BE2C (cell line): Measurements from ENCODE around the gene ASPN.

ENCODE experiments used
- DNase-seq: peaks from one replicate; pipeline ENCODE4 v3.0.0-alpha.2; 2020
- H3K27me3 ChIP-seq: fragments of 250-450 bp; sonication (Bioruptor Pico); 2 replicates; pipeline ENCODE4 v1.5.1; 2020; ENCODE audit warnings: mild to moderate bottlenecking
- H3K36me3 ChIP-seq: fragments of 250-450 bp; sonication (Bioruptor Pico); 2 replicates; pipeline ENCODE4 v1.5.1; 2020; ENCODE audit warnings: mild to moderate bottlenecking
- H3K4me1 ChIP-seq: fragments of 250-450 bp; sonication (Bioruptor Pico); 2 replicates; pipeline ENCODE4 v1.5.1; 2020
- H3K4me3 ChIP-seq: 2 replicates; pipeline ENCODE4 v1.5.1; 2011; ENCODE audit warnings: low read depth, low read length
- H3K9me3 ChIP-seq: fragments of 250-450 bp; sonication (Bioruptor Pico); 2 replicates; pipeline ENCODE4 v1.5.1; 2020
- TF ChIP-seq, protein P1 (sequence below): IDR thresholded peaks from 2 replicates; pipeline ENCODE4 v1.5.1; 2012; ENCODE audit warnings: mild to moderate bottlenecking, low read depth, low read length

Gene ASPN

DNA sequence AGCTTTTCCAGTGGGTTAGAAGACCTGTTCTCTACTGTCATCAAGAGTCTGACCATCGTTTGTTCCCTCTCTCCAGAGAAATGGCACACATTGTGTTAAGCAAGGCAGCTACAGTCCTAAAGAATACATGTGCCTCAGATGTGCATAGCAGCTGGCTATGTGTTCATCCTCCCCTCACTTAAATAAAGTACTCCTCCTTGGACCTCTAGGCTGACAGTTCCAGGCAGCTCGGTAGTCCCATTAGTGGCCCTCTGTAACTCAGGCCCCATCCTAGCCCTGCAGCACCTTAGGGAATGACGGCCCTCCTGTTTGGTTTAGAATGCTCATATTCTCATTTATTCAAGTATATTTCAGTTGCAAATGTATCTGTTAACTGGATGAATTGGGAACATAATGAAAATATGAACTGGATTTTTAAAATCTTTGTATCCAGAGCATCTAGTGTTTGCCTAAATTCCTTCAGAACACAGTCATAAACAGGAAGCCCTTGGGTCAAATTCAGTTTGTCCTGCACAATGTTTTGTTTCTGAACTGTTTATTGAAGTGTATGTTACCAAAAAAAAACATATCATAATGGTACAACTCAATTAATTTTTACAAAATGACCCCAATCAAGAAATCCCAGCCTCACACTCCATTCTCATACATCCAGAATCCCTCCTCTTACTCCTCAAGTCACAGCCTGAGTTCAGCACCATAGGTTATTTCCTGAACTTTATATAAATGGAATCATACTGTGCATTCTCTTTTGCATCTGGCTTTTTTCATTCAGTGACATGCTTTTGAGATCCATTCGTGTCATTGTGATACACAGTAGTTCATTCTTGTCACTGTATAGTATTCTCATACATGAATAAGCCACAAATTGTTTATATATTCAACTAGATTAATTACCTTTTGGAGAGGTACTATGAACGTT lies 1.6 kb upstream of the ASPN start:
- Histone ChIP-seq H3K27me3 (no peaks in the 10 kb centered on the region), H3K4me1 (peaks cover 7% of the 10 kb centered on the region; the same call in 1 of the 2 replicates), H3K9me3 (no peaks in the 10 kb centered on the region), H3K36me3 (no peaks in the 10 kb centered on the region), H3K4me3 (no peak overlapping the region)
- TF ChIP-seq, protein P1, sequence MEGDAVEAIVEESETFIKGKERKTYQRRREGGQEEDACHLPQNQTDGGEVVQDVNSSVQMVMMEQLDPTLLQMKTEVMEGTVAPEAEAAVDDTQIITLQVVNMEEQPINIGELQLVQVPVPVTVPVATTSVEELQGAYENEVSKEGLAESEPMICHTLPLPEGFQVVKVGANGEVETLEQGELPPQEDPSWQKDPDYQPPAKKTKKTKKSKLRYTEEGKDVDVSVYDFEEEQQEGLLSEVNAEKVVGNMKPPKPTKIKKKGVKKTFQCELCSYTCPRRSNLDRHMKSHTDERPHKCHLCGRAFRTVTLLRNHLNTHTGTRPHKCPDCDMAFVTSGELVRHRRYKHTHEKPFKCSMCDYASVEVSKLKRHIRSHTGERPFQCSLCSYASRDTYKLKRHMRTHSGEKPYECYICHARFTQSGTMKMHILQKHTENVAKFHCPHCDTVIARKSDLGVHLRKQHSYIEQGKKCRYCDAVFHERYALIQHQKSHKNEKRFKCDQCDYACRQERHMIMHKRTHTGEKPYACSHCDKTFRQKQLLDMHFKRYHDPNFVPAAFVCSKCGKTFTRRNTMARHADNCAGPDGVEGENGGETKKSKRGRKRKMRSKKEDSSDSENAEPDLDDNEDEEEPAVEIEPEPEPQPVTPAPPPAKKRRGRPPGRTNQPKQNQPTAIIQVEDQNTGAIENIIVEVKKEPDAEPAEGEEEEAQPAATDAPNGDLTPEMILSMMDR: no peak
- DNase-seq: no peak

DNA sequence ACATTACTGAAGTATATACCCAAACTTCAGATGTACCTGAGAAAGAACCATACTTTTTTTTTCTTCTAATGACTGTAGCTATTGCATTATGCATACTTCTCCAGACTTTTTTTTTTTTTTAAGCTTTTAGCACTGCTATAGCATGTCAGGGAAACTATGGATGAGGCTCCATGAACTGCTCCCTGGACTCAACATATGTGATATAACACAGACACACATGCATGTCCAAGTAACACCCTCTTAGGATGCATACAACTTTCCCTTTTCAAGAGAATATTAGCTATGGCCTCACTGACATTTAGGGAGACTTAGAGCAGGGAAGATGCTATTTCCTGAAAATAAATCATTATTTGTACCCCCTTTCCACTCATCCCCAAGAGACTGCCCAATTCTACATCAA lies 499 bp upstream of the ASPN start:
- H3K27me3 ChIP-seq: no peaks in the 10 kb centered on the region
- DNase-seq: no peak
- H3K4me3 ChIP-seq: no peak overlapping the region
- no peaks in the 10 kb centered on the region for H3K36me3 ChIP-seq
- peaks cover 7% of the 10 kb centered on the region; the same call in 1 of the 2 replicates for H3K4me1 ChIP-seq
- TF ChIP-seq, protein P1: no peak
- no peaks in the 10 kb centered on the region for H3K9me3 ChIP-seq

DNA sequence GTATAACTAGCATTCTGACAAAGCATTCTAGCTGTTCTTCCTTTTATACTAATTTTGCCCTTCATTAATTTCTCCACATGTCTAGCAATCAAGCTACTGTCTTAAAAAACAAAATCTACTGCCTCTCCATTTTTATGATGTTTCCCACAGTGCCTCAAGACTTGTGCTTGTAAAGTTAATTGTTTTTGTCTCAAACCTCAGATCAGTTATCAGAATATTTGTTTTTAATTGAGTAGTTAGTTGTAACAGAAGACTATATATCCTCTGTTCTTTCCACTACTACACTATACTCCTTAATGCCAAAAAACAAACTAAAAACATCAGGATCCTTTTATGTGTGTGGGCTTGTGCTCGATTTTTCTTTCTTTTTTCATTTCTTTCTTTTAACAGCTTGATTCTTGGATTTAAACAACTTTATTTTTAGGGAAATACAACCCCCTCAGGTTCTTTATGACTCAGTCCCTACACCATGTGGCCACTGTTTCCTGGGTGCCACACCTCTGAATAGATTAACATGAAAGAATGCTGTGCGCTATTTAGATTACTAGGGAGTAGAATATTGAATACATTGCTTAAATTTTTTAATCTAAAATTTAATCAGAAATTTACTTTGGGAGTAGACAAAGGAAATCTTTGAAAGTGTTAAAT lies 1.2 kb downstream of the ASPN start:
- H3K4me3 ChIP-seq: no peak overlapping the region
- H3K36me3 ChIP-seq: no peaks in the 10 kb centered on the region
- H3K27me3 ChIP-seq: no peaks in the 10 kb centered on the region
- H3K9me3 ChIP-seq: no peaks in the 10 kb centered on the region
- TF ChIP-seq, protein P1: no peak
- no peak for DNase-seq
- H3K4me1 ChIP-seq: peaks cover 4% of the 10 kb centered on the region; the same call in 1 of the 2 replicates

- H3K36me3 ChIP-seq: no peaks in the 10 kb centered on the region
- peaks cover 4% of the 10 kb centered on the region; the same call in 1 of the 2 replicates for H3K4me1 ChIP-seq
- DNase-seq: no peak
- no peaks in the 10 kb centered on the region for H3K9me3 ChIP-seq
- no peak overlapping the region for H3K4me3 ChIP-seq
- no peaks in the 10 kb centered on the region for H3K27me3 ChIP-seq
- TF ChIP-seq, protein P1: no peak
Observed at GRCh38 chr9:92480291-92480771, 2.0 kb downstream of the ASPN start.

GRCh38 chr9:92479346-92479745 lies 3.0 kb downstream of the ASPN start:
- TF ChIP-seq, protein P1: no peak
- Histone ChIP-seq H3K27me3 (no peaks in the 10 kb centered on the region), H3K36me3 (no peaks in the 10 kb centered on the region), H3K4me3 (no peak overlapping the region), H3K9me3 (no peaks in the 10 kb centered on the region), H3K4me1 (peaks cover 4% of the 10 kb centered on the region; the same call in 1 of the 2 replicates)
- no peak for DNase-seq
